T-helper 2 cell treated with Interferon-gamma antibody and Interleukin-4, amounts not matched to agents 100 ng/mL and 5 ng/mL, for 36 hours (primary cell): ENCODE measurements around the gene BUD23. TPM values are rescaled to one million over a fixed set of nuclear protein-coding genes. Genes with fewer than 3 reads are reported as not detected.
"Not testable (repeated sequence)": the region's sequence is repeated elsewhere in the genome, so short reads cannot be mapped to it uniquely, and the experiment has no call there.

ENCODE experiments used
- intact Hi-C: fragments of 100-400 bp; cut with micrococcal nuclease; formaldehyde crosslinking; loops from one replicate; pipeline ENCODE4 v1.15.1; 2023
- total RNA-seq: library from RNA; stranded (reverse); gene quantifications from 2 replicates; pipeline ENCODE4 v1.2.3, GENCODE V29; 2022

BUD23 gene
- total RNA-seq, 1 donor from 2014 or later, result 64.3 TPM

- intact Hi-C loops, result no loop called here
Observed at GRCh38 chr7:73700581-73701134, 17.3 kb downstream of the BUD23 start.

- intact Hi-C loops, result no loop called here
Observed at GRCh38 chr7:73701357-73701995, 18.1 kb downstream of the BUD23 start.

- intact Hi-C loops, result no loop called here
Observed at GRCh38 chr7:73702226-73702625, 18.8 kb downstream of the BUD23 start.

GRCh38 chr7:73702665-73703064 lies 19.3 kb downstream of the BUD23 start:
- intact Hi-C loops, result no loop called here

GRCh38 chr7:73703225-73703624 lies 19.8 kb downstream of the BUD23 start:
- intact Hi-C loops, result no loop called here

GRCh38 chr7:73703757-73704639 lies 20.6 kb downstream of the BUD23 start:
- intact Hi-C loops, result loop anchor here (1.0 kb wide), 1 partner anchor 12 kb away; no protein-coding TSS in a partner anchor

GRCh38 chr7:73704640-73705550 lies 21.5 kb downstream of the BUD23 start:
- intact Hi-C loops, result loop anchor here (1.0 kb wide), 1 partner anchor 11 kb away; no protein-coding TSS in a partner anchor

GRCh38 chr7:73705551-73705920 lies 22.1 kb downstream of the BUD23 start:
- intact Hi-C loops, result no loop called here

- intact Hi-C loops, result no loop called here
Observed at GRCh38 chr7:73706126-73707044, 23.0 kb downstream of the BUD23 start.

GRCh38 chr7:73707045-73707631 lies 23.7 kb downstream of the BUD23 start:
- intact Hi-C loops, result no loop called here

- intact Hi-C loops, result no loop called here
Observed at GRCh38 chr7:73708961-73709549, 25.7 kb downstream of the BUD23 start.

- intact Hi-C loops, result no loop called here
Observed at GRCh38 chr7:73712773-73713172, 29.4 kb downstream of the BUD23 start.

- intact Hi-C loops, result not testable (repeated sequence)
Observed at GRCh38 chr7:73713319-73713718, 29.9 kb downstream of the BUD23 start.

- intact Hi-C loops, result loop anchor here (1.0 to 5.0 kb wide), 2 partner anchors 11 to 93 kb away; partner anchors contain the start of gene MLXIPL
Observed at GRCh38 chr7:73715648-73716317, 32.4 kb downstream of the BUD23 start.

- intact Hi-C loops, result loop anchor here (1.0 to 5.0 kb wide), 2 partner anchors 12 to 94 kb away; partner anchors contain the start of gene MLXIPL
Observed at GRCh38 chr7:73716318-73716890, 33.0 kb downstream of the BUD23 start.

GRCh38 chr7:73717025-73717807 lies 33.8 kb downstream of the BUD23 start:
- intact Hi-C loops, result loop anchor here (5.0 kb wide), 1 partner anchor 95 kb away; the partner anchor contains the start of gene MLXIPL

GRCh38 chr7:73717991-73718405 lies 34.6 kb downstream of the BUD23 start:
- intact Hi-C loops, result loop anchor here (1.0 to 5.0 kb wide), 5 partner anchors 21 to 196 kb away; partner anchors contain the start of genes ABHD11, BAZ1B, BUD23 and DNAJC30
